ENCODE measurements around the gene PRDM16.

Gene PRDM16

DNA sequence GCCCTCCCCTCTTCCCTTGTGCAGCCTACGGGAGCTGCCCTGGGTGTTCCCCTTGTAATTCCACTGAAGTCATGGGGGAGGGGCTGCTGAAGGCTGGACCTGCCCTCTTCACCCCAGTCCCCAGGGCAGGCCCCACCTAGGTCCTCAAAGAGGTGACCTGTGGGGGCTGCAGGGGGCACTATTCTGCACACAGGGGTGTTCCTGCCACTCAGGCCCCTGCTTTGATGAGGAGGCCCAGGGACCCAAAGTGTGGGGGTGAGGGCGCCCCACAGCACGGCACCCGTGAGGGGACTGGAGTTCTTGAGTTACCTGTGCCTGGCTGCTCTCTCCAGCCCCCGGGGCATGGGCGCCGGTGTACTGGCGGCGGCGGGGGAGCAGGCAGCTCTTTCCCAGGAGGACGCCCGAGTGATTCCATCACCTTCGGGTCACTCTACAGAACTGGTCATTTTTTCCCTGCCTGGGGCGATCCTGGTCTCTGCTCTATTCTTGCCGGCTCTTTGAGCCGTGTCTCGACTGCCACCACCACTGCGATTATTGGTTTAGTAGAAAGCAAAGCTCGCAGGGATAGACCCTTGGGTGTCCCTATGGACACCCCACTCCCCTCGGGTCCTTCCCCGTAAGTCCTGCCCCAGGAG, 6.9 kb upstream of the PRDM16 start:
- H3K4me3 ChIP-seq (ENCODE audit: low read depth, low read length) = no peak overlapping the region
- TF ChIP-seq, protein P1, sequence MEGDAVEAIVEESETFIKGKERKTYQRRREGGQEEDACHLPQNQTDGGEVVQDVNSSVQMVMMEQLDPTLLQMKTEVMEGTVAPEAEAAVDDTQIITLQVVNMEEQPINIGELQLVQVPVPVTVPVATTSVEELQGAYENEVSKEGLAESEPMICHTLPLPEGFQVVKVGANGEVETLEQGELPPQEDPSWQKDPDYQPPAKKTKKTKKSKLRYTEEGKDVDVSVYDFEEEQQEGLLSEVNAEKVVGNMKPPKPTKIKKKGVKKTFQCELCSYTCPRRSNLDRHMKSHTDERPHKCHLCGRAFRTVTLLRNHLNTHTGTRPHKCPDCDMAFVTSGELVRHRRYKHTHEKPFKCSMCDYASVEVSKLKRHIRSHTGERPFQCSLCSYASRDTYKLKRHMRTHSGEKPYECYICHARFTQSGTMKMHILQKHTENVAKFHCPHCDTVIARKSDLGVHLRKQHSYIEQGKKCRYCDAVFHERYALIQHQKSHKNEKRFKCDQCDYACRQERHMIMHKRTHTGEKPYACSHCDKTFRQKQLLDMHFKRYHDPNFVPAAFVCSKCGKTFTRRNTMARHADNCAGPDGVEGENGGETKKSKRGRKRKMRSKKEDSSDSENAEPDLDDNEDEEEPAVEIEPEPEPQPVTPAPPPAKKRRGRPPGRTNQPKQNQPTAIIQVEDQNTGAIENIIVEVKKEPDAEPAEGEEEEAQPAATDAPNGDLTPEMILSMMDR (conservative IDR thresholded peaks at IDR 0.05; ENCODE audit: low read depth, low read length) = no peak
- no peak for DNase-seq (ENCODE audit: low read depth)

DNA sequence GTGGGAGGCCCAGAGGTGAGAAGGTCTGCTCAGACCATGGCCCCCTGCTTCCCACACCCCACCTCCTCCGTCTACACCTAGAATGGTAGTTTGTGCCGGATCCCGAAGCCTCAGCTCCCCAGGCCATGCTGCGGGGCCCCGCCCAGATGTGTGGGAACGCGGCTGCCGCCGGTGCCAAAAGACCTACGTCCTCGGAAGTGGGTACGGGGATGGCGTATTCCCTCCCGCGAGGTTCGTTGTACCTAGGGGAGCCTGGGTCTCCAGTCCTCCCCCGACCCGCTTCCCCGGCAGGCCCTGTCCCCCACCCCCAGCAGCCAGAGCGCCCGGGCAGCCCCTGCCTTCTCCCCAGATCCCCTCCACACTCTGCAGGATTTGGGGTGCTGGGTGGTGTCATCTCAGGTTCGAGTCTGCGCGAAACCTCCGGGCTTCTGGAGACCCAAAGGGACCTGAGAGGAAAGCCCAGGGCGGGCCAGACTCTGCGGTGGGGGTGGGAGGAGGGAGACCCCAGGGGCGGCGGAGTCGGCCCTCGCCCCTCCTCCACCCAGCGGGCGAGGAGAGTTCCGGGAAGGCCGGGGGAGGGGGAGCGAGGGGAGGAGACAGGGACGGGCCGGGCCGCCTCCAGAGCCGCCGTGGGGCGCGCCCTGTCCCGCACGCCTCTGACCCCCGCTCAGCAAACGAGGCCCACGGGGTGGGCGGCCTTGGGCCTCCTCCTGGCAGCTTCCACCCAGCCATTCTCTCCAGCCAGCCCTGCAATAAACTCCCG, 6.2 kb upstream of the PRDM16 start:
- TF ChIP-seq, protein P1 (conservative IDR thresholded peaks at IDR 0.05; ENCODE audit: low read depth, low read length) = no peak
- no peak overlapping the region for H3K4me3 ChIP-seq (ENCODE audit: low read depth, low read length)

DNA sequence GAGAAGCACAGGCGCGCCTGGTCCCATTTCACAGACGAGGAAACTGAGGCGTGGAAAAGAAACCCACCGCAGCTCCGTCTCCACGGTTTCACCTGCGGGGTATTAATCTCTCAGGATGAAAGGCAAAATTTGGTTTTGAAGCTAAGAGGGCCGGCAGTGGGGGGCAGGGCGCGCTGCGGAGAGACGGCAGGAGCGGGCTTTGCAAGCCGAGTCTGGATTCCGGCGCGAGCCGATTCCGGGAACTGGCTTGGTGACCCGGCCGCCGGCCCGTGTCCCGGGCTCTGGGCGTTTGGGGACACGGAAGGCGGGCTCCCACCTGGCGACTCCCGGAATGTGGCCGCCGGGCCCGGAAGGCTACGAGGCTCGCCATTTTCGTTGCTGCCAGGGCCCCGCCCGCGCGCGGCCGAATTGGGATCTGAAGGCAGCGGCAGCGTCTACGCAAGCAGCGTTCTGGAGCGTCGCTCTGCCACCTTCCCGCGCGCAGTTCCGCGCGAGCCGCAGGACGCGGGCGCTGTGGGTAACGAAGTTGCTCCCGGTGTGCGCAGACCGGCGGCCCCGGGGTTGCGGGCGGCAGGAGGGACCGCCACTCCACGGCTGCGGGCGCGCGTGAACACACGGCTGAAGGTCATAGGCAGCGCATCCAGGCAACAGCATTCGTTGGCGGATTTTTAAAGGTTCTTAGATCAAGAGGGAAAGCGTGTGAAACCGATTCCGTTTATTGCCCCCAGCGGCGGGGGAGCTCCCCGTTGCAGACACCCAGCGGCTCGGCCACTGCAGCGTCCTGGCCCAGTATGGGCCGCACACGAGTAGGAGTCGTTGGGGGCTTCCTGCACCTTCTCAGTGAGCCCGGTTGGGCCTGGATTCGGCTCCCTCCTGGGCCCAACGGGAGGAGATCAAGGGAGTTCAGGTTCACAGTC, 5.4 kb upstream of the PRDM16 start:
- H3K4me3 ChIP-seq (ENCODE audit: low read depth, low read length) = no peak overlapping the region
- no peak for DNase-seq (ENCODE audit: low read depth)

More for the DNA sequence above, 6.2 kb upstream of the PRDM16 start:
- DNase-seq (ENCODE audit: low read depth) = no peak

DNA sequence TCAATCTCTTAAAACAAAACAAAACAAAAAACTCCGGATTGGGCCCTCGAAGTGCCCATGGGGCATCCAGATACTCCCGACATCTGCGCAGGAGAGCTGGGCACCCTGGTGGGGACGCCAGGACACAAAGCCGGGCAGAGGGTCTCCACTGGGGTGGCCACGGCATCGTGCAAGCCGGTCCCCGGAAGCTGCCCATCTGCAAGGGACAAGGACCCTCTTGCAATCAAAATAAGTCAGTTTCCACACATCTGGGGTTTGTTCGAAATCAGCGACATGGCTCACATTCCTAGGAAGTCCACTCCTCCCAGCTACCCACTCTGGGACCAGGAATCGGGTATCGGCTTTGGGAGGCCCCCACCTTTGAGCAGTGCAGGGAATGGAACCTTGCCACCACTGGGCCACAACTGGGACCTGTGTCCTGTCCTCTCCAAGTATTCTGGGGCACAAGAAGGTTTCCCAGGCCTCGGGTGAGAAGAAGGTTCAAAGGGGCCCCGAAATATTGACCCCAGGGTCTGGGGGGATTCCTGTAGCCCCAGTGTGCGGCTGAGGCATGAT, 4.6 kb upstream of the PRDM16 start:
- TF ChIP-seq, protein P1 (conservative IDR thresholded peaks at IDR 0.05; ENCODE audit: low read depth, low read length) = no peak

More for the DNA sequence above, 5.4 kb upstream of the PRDM16 start:
- TF ChIP-seq, protein P1 (conservative IDR thresholded peaks at IDR 0.05; ENCODE audit: low read depth, low read length) = no peak

DNA sequence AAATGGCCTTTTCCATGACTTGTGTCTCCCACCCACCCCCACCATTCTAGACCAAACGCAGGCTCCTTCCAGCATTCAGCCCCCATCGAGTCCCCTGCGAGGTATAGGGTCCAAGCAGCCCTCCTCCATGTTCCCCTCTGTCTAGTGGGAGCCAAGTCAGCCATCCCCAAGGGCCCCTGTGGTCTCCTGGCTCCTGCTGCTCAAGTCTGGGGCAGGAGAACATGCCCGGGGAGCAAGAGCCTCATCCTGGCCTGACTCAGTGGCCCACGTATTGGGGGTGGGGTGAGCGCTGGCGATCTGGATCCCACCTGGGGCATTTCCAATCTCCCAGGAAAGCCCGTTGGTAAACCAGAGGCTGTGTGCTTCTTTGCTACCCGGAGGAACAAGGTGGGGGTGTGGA, 4.1 kb upstream of the PRDM16 start:
- TF ChIP-seq, protein P1 (conservative IDR thresholded peaks at IDR 0.05; ENCODE audit: low read depth, low read length) = no peak
- no peak overlapping the region for H3K4me3 ChIP-seq (ENCODE audit: low read depth, low read length)
- no peak for DNase-seq (ENCODE audit: low read depth)

More for the DNA sequence above, 4.6 kb upstream of the PRDM16 start:
- no peak overlapping the region for H3K4me3 ChIP-seq (ENCODE audit: low read depth, low read length)
- no peak for DNase-seq (ENCODE audit: low read depth)

DNA sequence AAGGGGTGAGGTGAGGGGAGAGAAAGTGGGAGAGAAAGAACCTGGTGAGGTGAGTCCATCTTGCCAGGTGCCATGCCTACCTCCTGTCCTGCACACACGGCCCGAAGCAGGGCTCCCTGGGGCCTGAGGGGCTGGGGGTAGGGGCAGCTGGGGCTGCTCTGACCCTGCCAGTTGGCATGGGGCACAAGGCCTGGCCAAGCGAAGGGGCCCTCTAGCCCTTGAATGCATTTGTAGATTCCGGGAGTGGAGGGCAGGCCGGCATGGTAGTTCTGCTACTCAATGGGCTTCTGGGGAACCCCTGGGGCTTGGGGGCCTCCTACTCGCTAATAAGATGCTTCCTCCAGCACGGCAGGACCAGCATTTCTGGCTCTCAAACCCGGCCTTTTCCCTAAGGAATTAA, 3.6 kb upstream of the PRDM16 start:
- DNase-seq (ENCODE audit: low read depth) = no peak
- no peak overlapping the region for H3K4me3 ChIP-seq (ENCODE audit: low read depth, low read length)
- TF ChIP-seq, protein P1 (conservative IDR thresholded peaks at IDR 0.05; ENCODE audit: low read depth, low read length) = no peak

Data from choroid plexus epithelial cell (primary cell).